HepG2 (cell line): ENCODE measurements around the gene GRIN3B. TPM values are rescaled to one million over a fixed set of nuclear protein-coding genes. Genes with fewer than 3 reads are reported as not detected.
A peak's percentile ranks its signal among the peaks of the same experiment; 100 is the strongest.

Source experiments
- AGO2 ChIP-seq: fragments of 200-400 bp; formaldehyde crosslinking; optimal IDR thresholded peaks from 2 replicates; pipeline ENCODE3; 2017; ENCODE audit warnings: mild to moderate bottlenecking, low read depth, low read length, moderate library complexity
- ATF7-NPFF ChIP-seq: sonication (generic); formaldehyde crosslinking; IDR thresholded peaks from 2 replicates; pipeline ENCODE4 v1.8.1; 2023; ENCODE audit warnings: mild to moderate bottlenecking, low read depth, missing genetic modification reagents, moderate library complexity
- CENPBD1 ChIP-seq: sonication (generic); formaldehyde crosslinking; IDR thresholded peaks from 2 replicates; pipeline ENCODE4 v1.8.0; 2022; ENCODE audit warnings: missing genetic modification reagents, low read depth, mild to moderate bottlenecking, borderline replicate concordance
- HOMEZ ChIP-seq: IDR thresholded peaks from 2 replicates; pipeline ENCODE4 v1.6.1; 2016; ENCODE audit warnings: low read depth
- MTF2 ChIP-seq: sonication (generic); formaldehyde crosslinking; IDR thresholded peaks from 2 replicates; pipeline ENCODE4 v1.5.0; 2020; ENCODE audit warnings: missing genetic modification reagents, borderline replicate concordance
- NCOA2 ChIP-seq: sonication (generic); formaldehyde crosslinking; IDR thresholded peaks from 2 replicates; pipeline ENCODE4 v1.8.0; 2022; ENCODE audit warnings: inconsistent platforms
- RBFOX2 ChIP-seq: fragments of 200-400 bp; formaldehyde crosslinking; IDR thresholded peaks from 2 replicates; pipeline ENCODE4 v1.6.1; 2017; ENCODE audit warnings: low read depth, mild to moderate bottlenecking, low read length
- RXRB ChIP-seq: IDR thresholded peaks from 2 replicates; pipeline ENCODE4 v1.6.1; 2016; ENCODE audit warnings: borderline replicate concordance, missing genetic modification reagents, missing compliant biosample characterization
- SATB2 ChIP-seq: sonication (generic); formaldehyde crosslinking; IDR thresholded peaks from 2 replicates; pipeline ENCODE4 v1.5.0; 2020; ENCODE audit warnings: missing genetic modification reagents
- SNRNP70 ChIP-seq: fragments of 200-400 bp; formaldehyde crosslinking; IDR thresholded peaks from 2 replicates; pipeline ENCODE4 v1.6.1; 2017; ENCODE audit warnings: mild to moderate bottlenecking, low read depth, low read length, moderate library complexity
- SP5 ChIP-seq: IDR thresholded peaks from 2 replicates; pipeline ENCODE4 v1.6.1; 2016; ENCODE audit warnings: low read depth, borderline replicate concordance
- TRAFD1 ChIP-seq: sonication (generic); formaldehyde crosslinking; IDR thresholded peaks from 2 replicates; pipeline ENCODE4 v1.5.1; 2020; ENCODE audit warnings: missing genetic modification reagents, mild to moderate bottlenecking, borderline replicate concordance
- YEATS4 ChIP-seq: sonication (generic); formaldehyde crosslinking; IDR thresholded peaks from 2 replicates; pipeline ENCODE4 v1.4.0; 2020; ENCODE audit warnings: missing genetic modification reagents, borderline replicate concordance
- ZBTB3 ChIP-seq: sonication (generic); formaldehyde crosslinking; IDR thresholded peaks from 2 replicates; pipeline ENCODE4 v1.4.0; 2020; ENCODE audit warnings: low read depth, mild to moderate bottlenecking, moderate library complexity, missing genetic modification reagents, borderline replicate concordance
- ZNF20 ChIP-seq: sonication (generic); formaldehyde crosslinking; IDR thresholded peaks from 2 replicates; pipeline ENCODE4 v1.4.0; 2020; ENCODE audit warnings: mild to moderate bottlenecking, moderate library complexity, missing genetic modification reagents
- ZNF260 ChIP-seq: sonication (generic); formaldehyde crosslinking; IDR thresholded peaks from 2 replicates; pipeline ENCODE4 v1.4.0; 2020; ENCODE audit warnings: missing genetic modification reagents, low read depth, mild to moderate bottlenecking, borderline replicate concordance
- ZNF281 ChIP-seq: sonication (generic); formaldehyde crosslinking; IDR thresholded peaks from 2 replicates; pipeline ENCODE4 v1.4.0; 2020; ENCODE audit warnings: missing genetic modification reagents, borderline replicate concordance
- ZNF619 ChIP-seq: sonication (generic); formaldehyde crosslinking; IDR thresholded peaks from 2 replicates; pipeline ENCODE4 v1.4.0; 2020; ENCODE audit warnings: mild to moderate bottlenecking, missing genetic modification reagents
- ZNF740 ChIP-seq: sonication (generic); formaldehyde crosslinking; IDR thresholded peaks from 2 replicates; pipeline ENCODE4 v1.4.0; 2020; ENCODE audit warnings: missing genetic modification reagents
- ZNF883 ChIP-seq: sonication (generic); formaldehyde crosslinking; IDR thresholded peaks from 2 replicates; pipeline ENCODE4 v1.5.1; 2020; ENCODE audit warnings: mild to moderate bottlenecking, missing genetic modification reagents; ENCODE audit errors: not compliant biosample characterization
- polyA plus RNA-seq, 8 experiments: library from polyadenylated mRNA; depleted of rRNA in 3 of 8; stranded (reverse) in 7 of 8; unstranded in 1 of 8; fragments of >200 nt; fragmentation: Illumina TruSeq in 4 of 8; extraction: Trizol in 4 of 8; gene quantifications; 2 replicates each; pipeline versions ENCODE4 v1.2.1 to v1.2.3, GENCODE V29; 2011 to 2016; ENCODE audit warnings: low read depth in 4 of 8, missing spikeins in 1 of 8, mixed read lengths in 1 of 8; ENCODE audit not compliant: insufficient read depth in 1 of 8
- total RNA-seq, 5 experiments: library from RNA; depleted of rRNA; stranded (reverse); fragments of >200 nt; fragmentation: Illumina TruSeq; extraction: Trizol; gene quantifications; 2 replicates each; pipeline ENCODE4 v1.2.3, GENCODE V29; 2016; ENCODE audit warnings: low read depth in 1 of 5

Gene GRIN3B
- total and polyA plus RNA-seq, 2 of the 13 experiments (the other 11 are each of a cell fraction or from before 2014, with no cell fraction given), result 0.07 to 0.20 TPM

- no peak for TF ChIP-seq ZNF883
- no peak for TF ChIP-seq CENPBD1
- peak; percentile 82; the same call in 1 of the 2 replicates for TF ChIP-seq ATF7-NPFF
- no peak for TF ChIP-seq ZNF20 (CRISPR knock-in tag)
- peak; percentile 20; the same call in 1 of the 2 replicates for TF ChIP-seq RXRB (CRISPR knock-in tag)
- no peak for TF ChIP-seq ZNF281
- peak; percentile 73 for TF ChIP-seq RBFOX2
- TF ChIP-seq SATB2, result no peak
- TF ChIP-seq SP5 (CRISPR knock-in tag), result peak; percentile 51; the same call in 1 of the 2 replicates
- TF ChIP-seq ZNF740, result no peak
- TF ChIP-seq TRAFD1, result no peak
- TF ChIP-seq ZNF260, result no peak
- TF ChIP-seq HOMEZ (CRISPR knock-in tag), result no peak
- no peak for TF ChIP-seq MTF2
- TF ChIP-seq YEATS4 (CRISPR knock-in tag), result no peak
- no peak for TF ChIP-seq SNRNP70
- TF ChIP-seq AGO2, result peak; percentile 83
- TF ChIP-seq NCOA2 (CRISPR knock-in tag), result no peak
- TF ChIP-seq ZNF619, result no peak
- no peak for TF ChIP-seq ZBTB3 (CRISPR knock-in tag)
Measured at GRCh38 chr19:1039646-1040475, 39.6 kb downstream of the GRIN3B start, which contains the start of gene ABCA7 (continued).
